NCI-H1417 (cell line): Measurements from ENCODE around the gene MRFAP1L1.
"Not testable (repeated sequence)": the region's sequence is repeated elsewhere in the genome, so short reads cannot be mapped to it uniquely, and the experiment has no call there.

ENCODE experiments used
- DNase-seq, 3 experiments: peaks; one replicate each; lab custom pipeline; 2025; lab: John Stamatoyannopoulos, UW

The MRFAP1L1 gene

DNA sequence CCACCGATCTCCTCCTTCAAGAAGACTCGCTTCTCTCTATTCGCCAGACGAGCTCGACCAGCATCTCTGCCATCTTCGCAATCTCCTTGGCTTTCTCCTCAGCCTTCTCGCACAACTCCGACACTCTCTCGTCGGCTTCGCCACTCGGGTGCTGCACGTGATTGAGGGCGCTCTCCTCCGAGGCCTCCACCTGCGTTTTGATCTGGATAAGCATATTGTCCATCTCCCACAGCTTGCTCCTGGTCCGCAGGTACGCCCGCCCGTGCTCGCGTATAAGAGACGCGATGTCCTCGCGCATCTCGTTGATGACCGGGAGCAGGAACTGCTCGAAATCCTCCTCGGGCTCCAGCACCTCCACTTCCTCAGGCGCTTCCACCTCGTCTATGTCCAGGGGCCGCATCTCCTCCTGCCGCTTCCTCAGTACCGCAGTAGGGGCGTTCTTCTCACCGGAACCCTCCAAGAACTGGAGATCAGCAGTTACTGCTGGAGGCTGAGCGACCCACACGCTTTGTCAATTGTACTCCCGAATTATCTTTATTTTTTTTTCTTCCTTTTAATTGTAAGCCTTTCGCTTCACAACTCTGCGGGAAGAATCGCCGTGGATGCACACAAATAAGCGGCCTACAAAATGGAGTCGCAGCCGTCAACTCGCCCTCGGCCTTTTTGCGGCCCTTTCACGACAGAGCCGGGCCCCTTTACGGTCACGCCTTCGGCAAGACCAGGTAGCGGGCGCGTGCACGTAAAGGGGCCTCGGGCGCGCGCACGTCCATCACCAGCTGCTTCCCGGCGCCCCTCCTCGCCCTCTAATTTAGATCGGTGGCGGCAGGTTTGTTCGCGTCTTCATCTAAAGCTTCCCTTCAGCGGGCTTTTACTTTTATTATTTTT lies at the start of gene MRFAP1L1:
Gene MRFAP1L1, minus strand, starts transcription at position 636 of the 885 bp plus-strand sequence. Its CDS starts 236 bp downstream, at position 400.
- DNase-seq, result peak; percentile 96 to 99 (median 98)

DNA sequence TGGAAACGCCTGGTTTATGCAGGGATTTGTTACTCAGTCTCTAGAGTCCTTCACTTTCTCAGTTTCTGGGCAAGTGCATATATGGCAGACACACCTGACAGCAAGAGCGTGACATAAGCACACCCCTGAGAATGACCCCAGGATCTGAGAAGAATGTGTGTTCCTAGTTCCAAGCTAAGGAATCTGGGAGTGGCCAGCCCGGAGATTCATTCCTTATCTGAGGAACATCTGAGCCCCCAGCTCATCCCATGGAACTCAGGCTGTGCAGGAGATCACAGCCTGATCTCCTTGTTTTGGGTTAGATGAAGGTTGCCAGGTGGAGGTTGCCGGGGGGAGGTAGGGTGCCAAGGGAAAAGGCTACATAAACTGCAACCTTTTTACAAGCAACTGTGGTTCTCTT lies 49.1 kb upstream of the MRFAP1L1 start:
- no peak for DNase-seq

DNA sequence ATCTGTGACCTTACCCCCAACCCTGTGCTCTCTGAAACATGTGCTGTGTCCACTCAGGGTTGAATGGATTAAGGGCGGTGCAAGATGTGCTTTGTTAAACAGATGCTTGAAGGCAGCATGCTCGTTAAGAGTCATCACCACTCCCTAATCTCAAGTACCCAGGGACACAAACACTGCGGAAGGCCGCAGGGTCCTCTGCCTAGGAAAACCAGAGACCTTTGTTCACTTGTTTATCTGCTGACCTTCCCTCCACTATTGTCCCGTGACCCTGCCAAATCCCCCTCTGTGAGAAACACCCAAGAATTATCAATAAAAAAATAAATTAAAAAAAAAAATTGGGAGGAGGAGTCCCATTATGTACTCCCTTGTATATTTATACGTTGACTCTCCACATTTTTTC lies 46.7 kb upstream of the MRFAP1L1 start:
- not testable (repeated sequence) for DNase-seq

DNA sequence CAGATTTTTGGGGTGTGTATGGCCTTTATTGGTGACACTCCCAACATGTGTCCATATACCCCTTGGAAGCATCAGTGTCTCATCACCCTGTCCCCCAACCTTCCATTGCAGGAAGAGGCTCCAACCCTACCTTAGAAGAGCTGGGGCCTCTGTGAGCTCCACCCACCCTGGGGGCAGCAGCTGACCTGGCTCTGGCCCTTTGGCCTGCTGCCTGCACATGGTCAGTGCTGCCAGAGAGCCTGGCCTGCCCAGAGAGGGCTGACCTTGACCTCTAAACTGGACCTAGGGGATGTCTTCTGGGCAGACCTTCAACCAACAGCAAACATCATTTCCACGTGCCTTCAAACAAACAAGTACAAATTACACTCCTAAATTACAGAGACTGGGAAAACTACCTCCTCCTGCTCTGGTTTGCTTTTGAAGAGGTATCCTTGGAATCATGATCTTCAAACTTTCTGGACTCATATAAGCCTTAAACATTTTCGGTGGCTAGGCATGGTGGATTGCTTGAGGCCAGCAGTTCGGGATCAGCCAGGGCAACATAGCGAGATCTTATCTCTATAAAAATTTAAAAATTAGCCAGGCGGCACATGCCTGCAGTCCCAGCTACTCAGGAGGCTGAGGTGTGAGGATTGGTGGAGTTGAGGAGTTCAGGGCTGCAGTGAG lies 45.6 kb upstream of the MRFAP1L1 start:
- DNase-seq, result no peak

DNA sequence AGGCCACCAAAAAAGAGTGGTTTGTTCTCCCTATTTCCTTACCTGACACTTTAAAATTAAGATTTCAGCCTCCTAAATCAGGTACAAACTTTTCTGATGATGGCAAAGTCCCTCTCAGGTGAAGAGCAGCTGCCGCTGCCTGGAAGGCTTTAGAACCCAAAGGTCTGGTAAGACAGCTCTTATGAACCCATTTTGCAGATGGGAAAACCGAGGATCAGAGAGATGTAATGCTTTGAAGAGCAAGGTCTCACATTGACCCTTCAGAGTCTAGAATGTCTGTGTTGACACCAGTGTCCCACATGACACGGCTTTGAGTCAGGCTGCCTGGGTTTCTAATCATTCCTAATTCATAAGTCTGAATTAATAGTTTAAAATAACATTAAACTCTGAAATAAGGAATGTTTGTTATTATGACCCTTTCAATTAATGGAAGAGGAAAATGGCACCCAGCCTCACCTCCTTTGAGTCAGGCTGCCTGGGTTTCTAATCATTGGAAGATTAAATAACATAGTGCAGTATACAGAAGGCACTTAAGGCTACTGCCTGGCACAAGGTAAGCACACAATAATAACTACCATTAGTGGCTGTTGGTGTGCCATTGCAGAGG lies 44.9 kb upstream of the MRFAP1L1 start:
- no peak for DNase-seq

DNA sequence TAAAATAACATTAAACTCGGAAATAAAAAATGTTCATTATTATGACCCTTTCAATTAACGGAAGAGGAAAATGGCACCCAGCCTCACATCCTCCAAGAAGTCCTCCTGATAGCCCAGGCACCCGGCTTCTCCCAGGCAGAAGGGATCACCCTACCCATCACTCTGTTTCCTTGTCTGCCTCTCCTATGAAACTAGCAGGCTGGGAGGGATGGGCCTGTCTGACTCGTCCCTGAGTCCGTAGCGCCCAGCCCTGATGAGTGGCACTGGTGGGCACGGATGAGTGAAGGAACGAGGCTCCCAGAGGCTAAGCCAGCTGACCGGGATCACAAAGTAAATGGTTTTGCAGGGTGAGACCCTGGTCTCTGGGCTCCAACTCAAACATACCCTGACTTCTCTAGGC lies 44.2 kb upstream of the MRFAP1L1 start:
- DNase-seq, result no peak

DNA sequence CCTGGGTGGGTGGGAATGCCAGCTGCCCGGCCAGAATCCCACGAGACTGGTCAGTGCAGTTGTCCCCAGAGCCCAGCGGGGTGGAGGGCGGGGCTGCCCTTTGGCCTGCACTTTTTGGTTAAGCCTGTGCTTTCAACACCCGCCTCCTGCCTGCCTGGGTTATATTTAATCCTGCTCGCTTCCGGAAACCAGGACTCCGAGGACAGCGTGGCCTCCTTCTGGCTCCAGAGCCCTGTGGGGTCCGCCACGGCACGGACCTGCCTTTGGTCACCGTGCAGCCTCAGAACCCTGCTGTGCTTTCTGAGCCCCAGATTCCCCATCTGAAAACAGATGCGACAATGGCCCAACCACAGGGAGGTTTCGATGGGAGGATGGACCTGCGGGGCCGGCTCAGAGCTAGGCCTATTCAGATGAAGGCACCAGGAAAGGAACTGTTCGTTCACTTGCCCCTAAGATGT lies 43.5 kb upstream of the MRFAP1L1 start:
- DNase-seq, result no peak

DNA sequence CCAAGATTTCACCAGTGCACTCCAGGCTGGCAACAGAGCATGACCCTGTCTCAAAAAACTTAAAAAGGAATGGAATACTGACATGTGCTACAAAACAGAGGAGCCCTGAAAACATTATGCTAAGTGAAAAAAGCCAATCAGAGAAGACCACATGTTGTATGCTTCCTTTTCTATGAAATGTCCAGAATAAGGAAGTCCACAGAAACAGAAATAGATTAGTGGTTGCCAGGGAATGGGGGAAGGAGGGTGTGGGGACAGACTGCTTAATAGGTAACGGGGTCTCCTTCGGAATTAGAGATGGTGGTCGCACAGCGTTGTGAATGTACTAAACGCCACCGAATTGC lies 42.8 kb upstream of the MRFAP1L1 start:
- no peak for DNase-seq

DNA sequence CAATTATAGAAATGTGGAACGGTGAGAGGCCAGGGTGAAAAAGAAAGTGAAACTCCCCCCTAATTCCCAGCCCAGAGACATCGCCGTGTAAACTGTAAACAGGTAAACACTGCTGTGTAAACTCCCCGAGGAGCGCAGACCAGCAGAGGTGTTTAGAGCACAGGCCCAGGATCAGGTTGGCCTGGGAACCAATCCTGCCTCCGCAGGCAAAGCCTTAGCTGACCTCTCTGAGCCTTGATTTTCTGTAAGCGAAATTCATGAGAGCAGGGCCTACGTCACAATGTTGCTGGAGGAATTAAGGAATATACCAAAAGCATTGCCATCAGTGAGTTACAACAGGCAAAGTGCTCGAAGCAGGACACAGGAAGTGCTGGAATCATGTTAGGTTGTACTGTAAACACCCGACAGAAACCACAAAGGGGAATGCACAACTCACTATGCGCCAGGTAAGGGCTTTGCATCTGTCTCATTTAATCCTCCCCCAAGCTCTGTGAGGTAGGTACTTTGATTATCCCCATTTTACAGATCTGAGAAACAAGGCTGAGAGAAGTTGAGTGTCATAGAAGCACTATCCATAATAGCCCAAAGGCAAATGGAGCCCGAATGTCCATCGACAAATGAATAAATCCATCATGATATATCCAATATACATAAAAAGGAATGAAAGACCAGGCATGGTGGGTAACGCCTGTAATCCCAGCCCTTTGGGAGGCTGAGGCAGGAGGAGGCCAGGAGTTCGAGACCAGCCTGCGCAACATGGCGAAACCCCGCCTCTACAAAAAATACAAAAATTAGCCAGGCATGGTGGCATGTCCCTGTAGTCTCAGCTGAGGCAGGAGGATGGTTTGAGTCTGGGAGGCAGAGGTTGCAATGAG lies 42.2 kb upstream of the MRFAP1L1 start:
- peak in 1 of 3 experiments; percentile 27 for DNase-seq

DNA sequence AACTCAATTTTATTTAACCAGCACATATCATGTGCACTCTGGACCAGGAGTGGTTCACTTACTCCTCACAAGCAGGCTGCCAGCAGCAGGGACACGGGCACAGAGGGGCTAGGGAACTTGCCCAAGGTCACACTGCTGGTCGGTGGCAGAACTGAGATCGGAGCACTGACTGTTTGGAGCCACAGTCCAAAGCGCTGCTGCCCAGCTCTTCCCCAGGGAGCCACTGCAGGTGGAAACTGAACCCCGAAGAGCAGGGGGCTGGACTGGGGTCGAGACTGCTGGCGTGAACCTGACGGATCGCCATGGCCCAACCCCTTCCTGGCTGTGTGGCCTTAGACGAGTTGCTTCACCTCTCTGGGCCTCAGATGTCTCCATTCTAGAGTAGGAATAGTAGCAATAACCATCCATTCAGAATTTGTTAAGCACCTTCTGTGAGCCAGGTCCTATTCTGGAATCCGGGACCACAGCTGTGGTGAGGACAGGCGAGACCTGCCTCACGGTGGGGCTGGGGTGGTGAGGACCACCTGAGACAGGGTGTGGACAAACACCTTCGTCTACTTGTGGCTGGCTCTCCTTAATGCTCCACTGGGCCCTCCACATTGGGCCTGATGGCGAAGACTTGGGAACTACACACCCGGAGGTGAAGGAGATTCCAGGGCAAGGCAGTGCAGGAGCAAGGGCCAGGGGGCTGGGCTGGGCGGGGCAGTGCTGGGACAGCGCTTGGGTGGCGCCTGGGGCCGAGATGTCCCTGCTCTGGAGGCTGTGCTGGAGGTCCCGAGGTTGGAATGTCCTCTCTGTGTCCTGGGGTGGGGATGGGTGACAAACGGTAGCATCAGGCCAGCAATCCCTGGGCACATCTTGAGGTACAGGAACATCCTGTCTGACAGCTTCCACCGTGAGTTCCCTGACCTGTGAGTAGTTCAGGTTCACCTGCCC lies 40.9 kb upstream of the MRFAP1L1 start:
- DNase-seq, result no peak

DNA sequence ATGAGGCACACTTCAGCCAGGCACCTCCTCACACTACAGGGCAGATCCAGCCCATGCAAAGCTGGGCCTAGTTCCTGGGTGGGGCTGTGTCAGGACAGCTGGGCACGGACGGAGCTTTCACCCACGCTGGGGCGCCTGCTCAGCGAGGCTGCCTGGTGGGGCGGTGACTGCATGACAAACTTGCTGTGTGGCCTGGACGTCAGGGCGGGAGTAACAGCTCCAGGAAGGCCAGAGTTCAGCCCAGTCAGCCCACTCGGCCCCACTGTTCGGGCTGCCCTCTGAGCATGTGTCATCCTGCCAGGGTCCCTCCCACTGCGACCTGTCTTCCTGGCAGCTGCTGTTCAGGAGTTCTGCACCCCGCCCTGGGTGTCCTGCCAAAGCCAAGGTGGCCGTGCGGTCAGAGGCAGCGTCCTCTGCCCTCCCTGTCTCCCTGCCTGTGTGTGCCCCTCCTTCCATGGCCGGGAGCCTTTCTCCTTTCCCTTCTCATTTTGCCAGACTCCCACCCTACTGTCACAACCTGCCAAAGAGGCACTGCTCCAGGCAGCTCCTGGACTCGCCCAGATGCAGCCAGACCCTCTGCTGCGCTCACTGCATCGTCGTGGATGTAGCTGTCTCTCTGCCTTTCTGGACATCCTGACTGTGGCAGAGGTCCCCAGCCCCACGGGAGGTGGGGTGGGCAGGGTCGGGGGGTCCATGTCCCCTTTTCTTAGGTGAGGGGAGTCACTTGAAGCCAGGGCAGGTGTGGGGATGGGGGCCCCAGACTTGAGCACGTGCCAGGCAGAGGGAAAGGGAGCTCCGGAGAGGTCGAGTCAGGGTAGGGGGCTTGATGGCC lies 39.9 kb upstream of the MRFAP1L1 start:
- DNase-seq, result no peak

DNA sequence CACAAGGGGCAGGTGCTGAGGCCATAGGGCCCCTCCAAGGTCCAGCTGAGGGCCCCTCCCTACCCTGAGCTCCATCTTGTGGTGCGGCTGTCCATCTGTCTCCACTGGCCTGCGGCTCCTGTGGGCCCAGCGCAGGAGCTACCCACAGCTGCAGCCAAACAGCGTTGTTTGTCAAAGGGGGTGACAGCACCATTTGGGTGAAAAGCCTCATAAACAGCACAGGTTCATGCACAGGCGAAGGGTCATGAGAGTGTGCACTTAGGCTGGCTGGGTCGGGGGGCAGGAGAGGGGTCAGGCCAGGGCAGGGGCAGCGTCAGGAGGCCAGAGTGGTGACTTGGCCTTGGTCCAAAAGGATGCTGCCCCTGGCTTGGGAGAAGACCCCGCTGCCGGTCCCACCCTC lies 38.6 kb upstream of the MRFAP1L1 start:
- DNase-seq, result no peak

DNA sequence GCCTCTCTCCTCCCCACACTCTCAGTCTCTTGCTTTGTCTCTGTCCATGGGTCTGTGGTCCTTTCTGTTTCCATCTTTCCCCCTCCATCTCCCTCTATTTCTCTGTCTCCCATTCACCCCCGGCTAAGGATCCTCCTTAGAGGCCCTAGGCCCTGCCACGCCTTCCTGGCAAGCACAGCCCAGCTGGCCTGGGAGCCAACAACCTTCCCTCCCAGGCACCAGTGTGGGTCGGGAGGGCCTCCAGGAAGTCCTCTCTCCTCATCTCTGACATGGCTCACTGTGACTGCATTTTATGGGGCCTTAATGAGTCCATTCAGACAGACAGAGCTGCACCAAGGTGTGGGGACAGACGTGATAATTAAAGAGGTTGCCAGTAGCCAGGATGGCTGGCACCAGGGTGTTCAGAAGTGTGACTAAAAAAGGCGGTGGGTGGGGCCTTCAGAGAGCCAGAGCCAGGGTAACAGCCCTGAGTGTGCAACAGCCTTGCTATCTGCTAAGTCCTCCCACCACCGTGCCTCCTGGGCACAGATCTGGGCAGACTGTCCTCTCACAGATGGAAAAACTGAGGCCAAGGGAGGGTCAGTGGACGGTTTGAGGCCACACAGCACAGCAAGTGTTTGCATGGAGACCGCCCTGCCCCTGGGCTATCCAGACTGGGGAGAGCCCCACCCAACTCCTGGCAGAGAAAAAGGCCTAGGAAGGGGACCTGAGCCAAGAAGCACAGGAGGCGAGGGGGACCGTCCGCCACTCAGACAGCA lies 37.8 kb upstream of the MRFAP1L1 start:
- DNase-seq, result peak; percentile 18 to 36 (median 29)

DNA sequence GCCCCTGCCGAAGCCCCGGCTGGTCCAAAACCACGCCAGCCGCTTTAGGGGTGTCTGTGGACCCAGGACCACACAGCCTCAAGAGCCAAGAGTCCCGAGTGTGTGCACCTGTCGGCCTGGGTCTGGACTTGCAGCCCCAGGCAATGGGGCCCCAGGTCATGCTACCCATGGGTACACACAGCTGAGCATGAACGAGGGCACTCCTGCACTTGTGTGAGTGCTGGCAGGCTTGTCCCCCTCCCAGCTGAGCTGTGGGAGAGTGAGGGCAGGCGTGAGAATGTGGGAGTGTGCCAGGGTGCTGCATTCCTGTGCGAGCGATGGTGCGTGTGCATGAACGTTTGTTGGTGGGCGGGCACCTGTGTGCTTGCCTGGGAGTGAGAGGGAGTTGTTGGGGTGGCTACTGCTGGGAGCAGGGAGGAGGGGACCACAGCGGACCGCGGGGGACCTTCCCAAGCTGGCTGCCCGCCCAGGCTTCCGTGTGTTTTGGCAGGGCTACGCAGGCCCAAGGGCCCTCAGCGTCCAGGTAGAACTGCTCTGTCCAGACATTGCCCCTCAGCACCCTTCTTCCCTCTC lies 37.1 kb upstream of the MRFAP1L1 start:
- no peak for DNase-seq

DNA sequence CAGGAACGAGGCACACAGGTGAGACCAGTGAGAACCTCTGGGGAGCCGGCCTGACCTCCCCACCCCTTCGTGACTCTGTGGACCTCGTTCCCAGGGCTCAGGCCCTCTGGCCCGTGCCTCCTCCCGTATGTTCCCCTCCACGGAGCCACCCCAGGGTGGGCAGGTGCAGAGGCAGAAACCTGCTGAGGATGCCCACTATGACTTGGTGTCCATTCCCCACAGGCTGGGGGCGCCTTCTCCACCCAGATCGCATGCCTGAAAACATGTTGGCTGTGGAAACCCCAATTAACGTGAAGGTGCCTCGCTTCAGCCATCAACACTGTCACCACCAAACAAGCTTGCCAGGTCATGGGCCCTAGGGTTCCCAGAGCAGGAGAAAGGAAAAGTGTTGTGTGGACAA lies 33.3 kb upstream of the MRFAP1L1 start:
- DNase-seq, result no peak

DNA sequence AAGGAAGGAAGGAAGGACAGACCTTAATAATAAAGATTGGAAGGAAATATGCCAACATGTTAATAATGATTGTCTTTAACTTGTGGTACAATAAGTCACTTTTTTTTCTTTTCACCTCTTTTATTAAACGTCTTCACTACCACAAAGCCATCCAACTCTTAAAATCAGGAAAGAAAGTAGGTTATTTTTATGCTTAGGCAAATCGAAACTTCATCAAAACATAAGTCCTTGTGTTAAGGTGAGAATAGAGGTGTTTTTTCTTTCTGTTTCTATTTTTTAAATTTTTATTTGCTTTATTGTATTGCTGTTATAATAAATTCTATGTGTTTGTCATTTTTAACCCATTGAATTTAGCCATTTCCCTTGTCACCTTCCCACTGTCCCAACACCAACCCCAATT lies 32.8 kb upstream of the MRFAP1L1 start:
- DNase-seq, result no peak

DNA sequence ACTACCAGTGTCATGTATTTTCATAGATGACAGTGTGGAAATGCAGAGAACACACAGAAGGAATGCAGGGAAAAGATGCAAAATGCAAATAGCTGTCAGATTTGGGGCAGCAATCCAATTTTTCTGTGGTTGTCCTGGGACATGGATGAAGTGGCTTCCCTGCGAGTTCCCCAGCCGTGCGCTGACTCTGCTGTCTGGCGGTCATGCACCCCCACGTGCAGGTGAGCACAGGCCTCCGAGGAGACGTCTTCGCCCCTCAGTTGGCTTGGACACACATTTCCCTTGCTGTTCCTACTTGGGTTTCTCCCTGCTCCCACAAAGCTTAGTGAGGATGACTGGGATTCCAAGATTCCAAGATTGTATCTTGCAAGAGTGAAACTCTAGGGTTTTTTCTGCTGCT lies 30.7 kb upstream of the MRFAP1L1 start:
- DNase-seq, result no peak

DNA sequence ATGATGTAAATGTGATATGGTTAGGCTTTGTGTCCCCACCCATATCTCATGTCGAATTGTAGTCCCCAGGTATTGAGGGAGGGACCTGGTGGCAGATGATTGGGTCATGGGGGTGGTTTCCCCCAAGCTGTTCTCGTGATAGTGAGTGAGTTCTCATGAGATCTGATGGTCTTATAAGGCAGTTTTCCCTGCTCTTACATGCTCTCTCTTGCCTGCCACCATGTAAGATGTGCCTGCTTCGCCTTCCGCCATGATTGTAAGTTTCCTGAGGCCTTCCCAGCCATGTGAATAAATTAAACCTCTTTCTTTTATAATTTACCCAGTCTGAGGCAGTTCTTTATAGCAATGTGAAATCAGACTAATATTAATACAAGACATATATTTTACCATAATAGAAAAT lies 30.3 kb upstream of the MRFAP1L1 start:
- no peak for DNase-seq
